GM12878 (cell line): Measurements from ENCODE around the gene USPL1. TPM values are rescaled to one million over a fixed set of nuclear protein-coding genes. Genes with fewer than 3 reads are reported as not detected.

Experiments used
- ATAC-seq: fragments of 200-7000 bp; cut with Tn5 transposase; 3 replicates; pipeline ENCODE4 v1.9.1; 2020; ENCODE audit warnings: mild to moderate bottlenecking, moderate library complexity
- BruUV-seq: library from RNA; stranded (reverse); fragments of 400-500 nt; replicated peaks from 2 replicates; lab custom pipeline; 2021; lab: Mats Ljungman, UMichigan
- CTCF ChIA-PET: fragments of 300-600 bp; sonication (Branson Sonifier 250); formaldehyde crosslinking; extraction: SDS; loops from one replicate; lab custom pipeline; 2021; ENCODE audit warnings: inconsistent platforms; lab: Yijun Ruan, JAX
- POLR2A ChIA-PET: fragments of 350-600 bp; formaldehyde crosslinking; extraction: SDS; loops from one replicate; lab custom pipeline; 2021; ENCODE audit warnings: inconsistent platforms; lab: Charles Lee
- RAD21 ChIA-PET: fragments of 300-600 bp; sonication (Branson Sonifier 250); formaldehyde crosslinking; loops from one replicate; lab custom pipeline; 2023; ENCODE audit warnings: antibody characterized with exemption; ENCODE audit not compliant: unreplicated experiment; lab: Charles Lee
- SMC1A ChIA-PET: fragments of 300-600 bp; sonication (Branson Sonifier 250); formaldehyde crosslinking; loops from one replicate; lab custom pipeline; 2023; ENCODE audit not compliant: unreplicated experiment, uncharacterized antibody; lab: Charles Lee
- DNase-seq: peaks from one replicate; pipeline ENCODE4 v3.0.0-alpha.2; 2011; ENCODE audit warnings: low read depth, low spot score
- FAIRE-seq: peaks from 3 replicates; lab custom pipeline; 2011; peaks lifted over from hg19 to GRCh38; lab: Jason Lieb, UNC
- H2AFZ ChIP-seq: 2 replicates; pipeline ENCODE4 v1.6.0; 2011; ENCODE audit warnings: low read depth, low read length, control low read depth; ENCODE audit not compliant: control insufficient read depth
- H3K27ac ChIP-seq: 2 replicates; pipeline ENCODE4 v1.5.1; 2011; ENCODE audit warnings: control low read depth; ENCODE audit not compliant: control insufficient read depth, insufficient read depth
- H3K27me3 ChIP-seq, 2 experiments: replicated peaks in 1 of 2; 2 replicates each; pipeline versions ENCODE4 v1.6.0 to v1.6.1; 2011; ENCODE audit warnings: low read length in 1 of 2; ENCODE audit not compliant: control insufficient read depth in 2 of 2, insufficient read depth in 2 of 2
- H3K36me3 ChIP-seq, 2 experiments: 2 replicates each; pipeline ENCODE4 v1.5.1; 2011; ENCODE audit warnings: low read length in 1 of 2; ENCODE audit not compliant: control insufficient read depth in 2 of 2, insufficient read depth in 2 of 2
- H3K4me1 ChIP-seq: 2 replicates; pipeline ENCODE4 v1.6.1; 2011; ENCODE audit warnings: mild to moderate bottlenecking, low read length, moderate library complexity, mixed read lengths; ENCODE audit not compliant: control insufficient read depth, insufficient read depth
- H3K4me2 ChIP-seq: 2 replicates; pipeline ENCODE4 v1.6.0; 2011; ENCODE audit warnings: control low read depth; ENCODE audit not compliant: control insufficient read depth, insufficient read depth
- H3K4me3 ChIP-seq: fragments of 200-600 bp; sonication (generic); 2 replicates; pipeline ENCODE4 v1.5.1; 2016
- H3K79me2 ChIP-seq: 2 replicates; pipeline ENCODE4 v1.6.0; 2011; ENCODE audit warnings: low read length; ENCODE audit not compliant: control insufficient read depth, insufficient read depth
- H3K9ac ChIP-seq: 2 replicates; pipeline ENCODE4 v1.8.0; 2011; ENCODE audit warnings: low read length, control low read depth, mixed read lengths; ENCODE audit not compliant: control insufficient read depth, insufficient read depth
- H3K9me3 ChIP-seq: replicated peaks from 3 replicates; pipeline ENCODE4 v1.5.1; 2011; ENCODE audit warnings: mild to moderate bottlenecking, low read length; ENCODE audit not compliant: control insufficient read depth, insufficient read depth
- H4K20me1 ChIP-seq: 2 replicates; pipeline ENCODE4 v1.6.0; 2011; ENCODE audit not compliant: control insufficient read depth, insufficient read depth
- EED ChIP-seq: sonication (generic); IDR thresholded peaks from 2 replicates; pipeline ENCODE4 v1.6.1; 2016; ENCODE audit warnings: antibody characterized with exemption, low read depth
- FOXM1 ChIP-seq: IDR thresholded peaks from 2 replicates; pipeline ENCODE4 v1.6.1; 2012; ENCODE audit warnings: low read depth, mild to moderate bottlenecking, inconsistent platforms, low read length, moderate library complexity
- HDAC2 ChIP-seq: fragments of 200-600 bp; sonication (generic); IDR thresholded peaks from 2 replicates; pipeline ENCODE4 v1.6.1; 2017
- NR2C2 ChIP-seq: IDR thresholded peaks from 2 replicates; pipeline ENCODE4 v1.6.1; 2011; ENCODE audit warnings: borderline replicate concordance, low read depth; ENCODE audit not compliant: control insufficient read depth, insufficient read length
- YY1 ChIP-seq: IDR thresholded peaks from 2 replicates; pipeline ENCODE4 v1.6.1; 2011; ENCODE audit warnings: low read depth, mild to moderate bottlenecking, low read length
- WGBS: methylation state at CpG from one replicate; pipeline ENCODE4 v1.1.6; 2016; ENCODE audit warnings: low lambda C conversion rate; ENCODE audit not compliant: insufficient replicate concordance, insufficient coverage; ENCODE audit errors: missing lambda C conversion rate; 5-methylcytosine and 5-hydroxymethylcytosine counted together
- in situ Hi-C: fragments of 300-500 bp; cut with MboI; formaldehyde crosslinking; loops from 9 replicates; pipeline ENCODE4 v1.14.3; 2018; ENCODE audit warnings: mixed read lengths
- intact Hi-C: fragments of 100-400 bp; cut with micrococcal nuclease; formaldehyde crosslinking; loops from one replicate; pipeline ENCODE4 v1.14.2; 2022; ENCODE audit not compliant: unreplicated experiment
- polyA plus RNA-seq, 11 experiments: library from polyadenylated mRNA; depleted of rRNA in 4 of 11; unstranded in 6 of 11; stranded (reverse) in 5 of 11; fragments of >200 nt; fragmentation: Nextera tagmentation in 4 of 11; fragmentation: Illumina TruSeq in 1 of 11; extraction: Ambion mirVana in 4 of 11; extraction: Trizol in 1 of 11; gene quantifications; 1 replicate in 1 of 11; 2 replicates in 10 of 11; pipeline versions ENCODE4 v1.2.1 to v1.2.3, GENCODE V29; 2011 to 2016; ENCODE audit warnings: inconsistent platforms in 2 of 11, missing spikeins in 2 of 11, low read depth in 1 of 11
- total RNA-seq, 4 experiments: library from RNA; depleted of rRNA in 3 of 4; stranded (reverse); fragments of >200 nt in 3 of 4; fragmentation: Illumina TruSeq in 1 of 4; extraction: Trizol in 1 of 4; gene quantifications; 2 replicates each; pipeline versions ENCODE4 v1.2.1 to v1.2.3, GENCODE V29; 2013 to 2021
- TF ChIP-seq, protein P1 (sequence below): fragments of 450-650 bp; IDR thresholded peaks from 2 replicates; pipeline ENCODE4 v1.6.1; 2018; ENCODE audit warnings: mild to moderate bottlenecking, low read depth, moderate library complexity; ENCODE audit not compliant: partially characterized antibody
- TF ChIP-seq, protein P2 (sequence below): IDR thresholded peaks from 2 replicates; pipeline ENCODE4 v1.6.1; 2012; ENCODE audit warnings: improper control_type of control experiment, low read depth, low read length; ENCODE audit not compliant: insufficient replicate concordance

The USPL1 gene
- total and polyA plus RNA-seq, 10 of the 15 experiments (the other 5 are each of a cell fraction or from before 2014, with no cell fraction given), result 7.9 to 23.2 (median 15.8) TPM

DNA sequence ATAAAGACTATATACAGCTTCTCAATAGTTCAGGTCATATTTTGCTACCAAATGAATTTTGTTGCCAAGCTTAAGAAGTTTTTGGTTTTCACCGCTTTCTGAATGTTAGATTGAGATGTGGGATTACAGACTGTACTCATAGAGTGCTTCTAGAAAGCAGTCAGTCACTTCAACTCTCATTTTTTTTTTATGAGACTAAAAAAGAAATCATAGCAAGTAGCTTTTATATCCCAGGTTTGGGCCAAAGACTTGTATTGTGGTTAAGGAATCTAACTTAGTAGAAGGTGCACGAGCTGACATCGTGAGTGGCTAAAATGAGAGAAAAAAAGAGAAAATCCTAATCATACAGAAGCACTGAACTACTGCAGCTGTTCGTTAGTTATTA is 2.2 kb upstream of the USPL1 start (continued):
- TF ChIP-seq, protein P1, sequence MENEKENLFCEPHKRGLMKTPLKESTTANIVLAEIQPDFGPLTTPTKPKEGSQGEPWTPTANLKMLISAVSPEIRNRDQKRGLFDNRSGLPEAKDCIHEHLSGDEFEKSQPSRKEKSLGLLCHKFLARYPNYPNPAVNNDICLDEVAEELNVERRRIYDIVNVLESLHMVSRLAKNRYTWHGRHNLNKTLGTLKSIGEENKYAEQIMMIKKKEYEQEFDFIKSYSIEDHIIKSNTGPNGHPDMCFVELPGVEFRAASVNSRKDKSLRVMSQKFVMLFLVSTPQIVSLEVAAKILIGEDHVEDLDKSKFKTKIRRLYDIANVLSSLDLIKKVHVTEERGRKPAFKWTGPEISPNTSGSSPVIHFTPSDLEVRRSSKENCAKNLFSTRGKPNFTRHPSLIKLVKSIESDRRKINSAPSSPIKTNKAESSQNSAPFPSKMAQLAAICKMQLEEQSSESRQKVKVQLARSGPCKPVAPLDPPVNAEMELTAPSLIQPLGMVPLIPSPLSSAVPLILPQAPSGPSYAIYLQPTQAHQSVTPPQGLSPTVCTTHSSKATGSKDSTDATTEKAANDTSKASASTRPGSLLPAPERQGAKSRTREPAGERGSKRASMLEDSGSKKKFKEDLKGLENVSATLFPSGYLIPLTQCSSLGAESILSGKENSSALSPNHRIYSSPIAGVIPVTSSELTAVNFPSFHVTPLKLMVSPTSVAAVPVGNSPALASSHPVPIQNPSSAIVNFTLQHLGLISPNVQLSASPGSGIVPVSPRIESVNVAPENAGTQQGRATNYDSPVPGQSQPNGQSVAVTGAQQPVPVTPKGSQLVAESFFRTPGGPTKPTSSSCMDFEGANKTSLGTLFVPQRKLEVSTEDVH, result no peak
- TF ChIP-seq NR2C2 (no peak), FOXM1 (no peak)

DNA sequence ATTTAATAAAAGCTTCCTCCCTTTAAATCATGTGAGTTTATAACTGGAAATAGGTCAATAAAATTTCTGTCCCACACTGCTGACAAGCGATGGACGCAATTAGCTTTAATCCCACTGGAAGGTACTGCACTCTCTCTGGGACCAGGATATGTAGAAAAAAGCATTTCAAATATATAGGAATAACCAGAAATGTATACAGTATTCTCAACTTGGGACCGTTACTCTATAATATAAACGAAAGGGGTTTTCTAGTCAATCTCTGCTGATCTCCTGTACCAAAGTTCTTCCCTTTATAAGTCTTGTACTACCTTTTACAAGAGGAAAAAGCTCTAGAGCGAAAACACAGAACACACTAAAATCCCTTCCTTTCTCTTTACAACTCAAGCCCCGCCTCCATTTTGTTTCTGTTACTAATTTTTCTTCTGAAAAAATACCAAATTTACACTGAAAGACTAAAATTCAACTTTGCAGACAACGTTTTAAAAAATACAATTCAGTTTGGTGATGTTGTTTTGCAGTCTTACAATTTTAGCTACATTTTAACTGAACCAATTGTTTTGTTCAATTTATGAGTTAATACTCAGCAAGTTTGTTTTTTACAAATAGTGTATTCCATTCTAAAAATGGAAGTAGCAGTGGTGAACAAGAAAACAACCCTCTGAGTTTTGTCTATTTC is 1.7 kb upstream of the USPL1 start:
- ATAC-seq, result no peak
- H4K20me1 ChIP-seq, result no peaks in the 10 kb centered on the region
- in situ Hi-C loops, result no loop called here
- H3K27ac ChIP-seq, result peak overlapping the region; percentile 93
- H3K4me3 ChIP-seq, result peak overlapping the region; percentile 73
- H3K27me3 ChIP-seq, result no peaks in the 10 kb centered on the region
- FAIRE-seq, result peak; percentile 86
- H2AFZ ChIP-seq, result peak overlapping the region; percentile 55
- no peak for TF ChIP-seq HDAC2
- TF ChIP-seq, protein P2, sequence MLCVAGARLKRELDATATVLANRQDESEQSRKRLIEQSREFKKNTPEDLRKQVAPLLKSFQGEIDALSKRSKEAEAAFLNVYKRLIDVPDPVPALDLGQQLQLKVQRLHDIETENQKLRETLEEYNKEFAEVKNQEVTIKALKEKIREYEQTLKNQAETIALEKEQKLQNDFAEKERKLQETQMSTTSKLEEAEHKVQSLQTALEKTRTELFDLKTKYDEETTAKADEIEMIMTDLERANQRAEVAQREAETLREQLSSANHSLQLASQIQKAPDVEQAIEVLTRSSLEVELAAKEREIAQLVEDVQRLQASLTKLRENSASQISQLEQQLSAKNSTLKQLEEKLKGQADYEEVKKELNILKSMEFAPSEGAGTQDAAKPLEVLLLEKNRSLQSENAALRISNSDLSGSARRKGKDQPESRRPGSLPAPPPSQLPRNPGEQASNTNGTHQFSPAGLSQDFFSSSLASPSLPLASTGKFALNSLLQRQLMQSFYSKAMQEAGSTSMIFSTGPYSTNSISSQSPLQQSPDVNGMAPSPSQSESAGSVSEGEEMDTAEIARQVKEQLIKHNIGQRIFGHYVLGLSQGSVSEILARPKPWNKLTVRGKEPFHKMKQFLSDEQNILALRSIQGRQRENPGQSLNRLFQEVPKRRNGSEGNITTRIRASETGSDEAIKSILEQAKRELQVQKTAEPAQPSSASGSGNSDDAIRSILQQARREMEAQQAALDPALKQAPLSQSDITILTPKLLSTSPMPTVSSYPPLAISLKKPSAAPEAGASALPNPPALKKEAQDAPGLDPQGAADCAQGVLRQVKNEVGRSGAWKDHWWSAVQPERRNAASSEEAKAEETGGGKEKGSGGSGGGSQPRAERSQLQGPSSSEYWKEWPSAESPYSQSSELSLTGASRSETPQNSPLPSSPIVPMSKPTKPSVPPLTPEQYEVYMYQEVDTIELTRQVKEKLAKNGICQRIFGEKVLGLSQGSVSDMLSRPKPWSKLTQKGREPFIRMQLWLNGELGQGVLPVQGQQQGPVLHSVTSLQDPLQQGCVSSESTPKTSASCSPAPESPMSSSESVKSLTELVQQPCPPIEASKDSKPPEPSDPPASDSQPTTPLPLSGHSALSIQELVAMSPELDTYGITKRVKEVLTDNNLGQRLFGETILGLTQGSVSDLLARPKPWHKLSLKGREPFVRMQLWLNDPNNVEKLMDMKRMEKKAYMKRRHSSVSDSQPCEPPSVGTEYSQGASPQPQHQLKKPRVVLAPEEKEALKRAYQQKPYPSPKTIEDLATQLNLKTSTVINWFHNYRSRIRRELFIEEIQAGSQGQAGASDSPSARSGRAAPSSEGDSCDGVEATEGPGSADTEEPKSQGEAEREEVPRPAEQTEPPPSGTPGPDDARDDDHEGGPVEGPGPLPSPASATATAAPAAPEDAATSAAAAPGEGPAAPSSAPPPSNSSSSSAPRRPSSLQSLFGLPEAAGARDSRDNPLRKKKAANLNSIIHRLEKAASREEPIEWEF, result no peak
- TF ChIP-seq EED, result no peak
- TF ChIP-seq YY1, result 0 out of 2 replicates have a peak, but pooled peaks have one; percentile 31
- TF ChIP-seq, all 136 proteins: peak for 1
- POLR2A ChIA-PET, result interaction anchor here (0.8 to 3.2 kb wide), 15 partner anchors 8 to 545 kb away, joined by 3 to 17 read pairs (median 4); partner anchors contain the start of gene HMGB1
- SMC1A ChIA-PET, result interaction anchor here (0.7 to 4.0 kb wide), 27 partner anchors 8 to 312 kb away, joined by 3 to 24 read pairs (median 4); partner anchors contain the start of gene KATNAL1
- Histone ChIP-seq H3K4me1 (peaks cover 13% of the 10 kb centered on the region), H3K9ac (peak overlapping the region; percentile 79), H3K4me2 (peak overlapping the region; percentile 72), H3K36me3 (no peaks in the 10 kb centered on the region), H3K9me3 (no peaks in the 10 kb centered on the region), H3K79me2 (peaks cover 60% of the 10 kb centered on the region)
- RAD21 ChIA-PET, result interaction anchor here (0.6 to 2.4 kb wide), 16 partner anchors 11 to 484 kb away, joined by 3 to 16 read pairs (median 4); no protein-coding TSS in a partner anchor
- 0% methylated on average over 7 of the region's 7 CpGs for WGBS
- intact Hi-C loops, result loop anchor here (2.0 to 5.0 kb wide), 4 partner anchors 125 to 244 kb away; partner anchors contain the start of gene HMGB1
- no peak for DNase-seq
- CTCF ChIA-PET, result interaction anchor here (0.7 to 2.3 kb wide), 7 partner anchors 34 to 501 kb away, joined by 3 to 7 read pairs (median 3); no protein-coding TSS in a partner anchor
- no TSS peak for BruUV-seq
